Ishikawa (cell line): ENCODE data around the gene BICDL1.

ENCODE experiments used
- CEBPB ChIP-seq: IDR thresholded peaks from 2 replicates; pipeline ENCODE4 v1.6.1; 2012
- CREB1 ChIP-seq: IDR thresholded peaks from 2 replicates; pipeline ENCODE4 v1.6.1; 2012; ENCODE audit warnings: low read depth
- EP300 ChIP-seq: IDR thresholded peaks from 2 replicates; pipeline ENCODE4 v1.6.1; 2012; ENCODE audit warnings: borderline replicate concordance
- FOXM1 ChIP-seq: IDR thresholded peaks from 2 replicates; pipeline ENCODE4 v1.6.1; 2012; ENCODE audit warnings: low read depth, borderline replicate concordance
- MAX ChIP-seq: IDR thresholded peaks from 2 replicates; pipeline ENCODE4 v1.6.1; 2012
- NFIC ChIP-seq: IDR thresholded peaks from 2 replicates; pipeline ENCODE4 v1.6.1; 2012
- RAD21 ChIP-seq: IDR thresholded peaks from 2 replicates; pipeline ENCODE4 v1.6.1; 2012; ENCODE audit warnings: low read depth
- REST ChIP-seq: IDR thresholded peaks from 2 replicates; pipeline ENCODE4 v1.6.1; 2012; ENCODE audit warnings: low read depth, mild to moderate bottlenecking
- TCF12 ChIP-seq: IDR thresholded peaks from 2 replicates; pipeline ENCODE4 v1.6.1; 2012; ENCODE audit warnings: low read depth
- TEAD4 ChIP-seq: IDR thresholded peaks from 2 replicates; pipeline ENCODE4 v1.6.1; 2012
- USF1 ChIP-seq: IDR thresholded peaks from 2 replicates; pipeline ENCODE4 v1.6.1; 2012
- YY1 ChIP-seq: IDR thresholded peaks from 2 replicates; pipeline ENCODE4 v1.6.1; 2012; ENCODE audit warnings: low read depth
- ZBTB7A ChIP-seq: IDR thresholded peaks from 2 replicates; pipeline ENCODE4 v1.6.1; 2012; ENCODE audit warnings: low read depth

Gene BICDL1

GRCh38 chr12:119990382-119990874 is 1.4 kb downstream of the BICDL1 start:
- no peak for TF ChIP-seq CREB1
- no peak for TF ChIP-seq TEAD4
- TF ChIP-seq MAX: no peak
- TF ChIP-seq FOXM1: no peak
- TF ChIP-seq EP300: no peak
- TF ChIP-seq REST: no peak
- TF ChIP-seq RAD21: no peak
- TF ChIP-seq USF1: no peak
- TF ChIP-seq ZBTB7A: no peak
- no peak for TF ChIP-seq YY1

GRCh38 chr12:119992129-119992705 is 3.2 kb downstream of the BICDL1 start:
- no peak for TF ChIP-seq USF1
- TF ChIP-seq NFIC: no peak
- TF ChIP-seq REST: no peak
- TF ChIP-seq MAX: no peak
- no peak for TF ChIP-seq YY1
- TF ChIP-seq FOXM1: no peak
- TF ChIP-seq CEBPB: no peak
- TF ChIP-seq TCF12: no peak
- TF ChIP-seq ZBTB7A: no peak
- no peak for TF ChIP-seq RAD21

- TF ChIP-seq USF1 (no peak), CEBPB (no peak), TEAD4 (no peak), REST (no peak)
These were observed 6.0 kb downstream of the BICDL1 start for GRCh38 chr12:119994892-119995658.

GRCh38 chr12:119996417-119996816 is 7.4 kb downstream of the BICDL1 start:
- TF ChIP-seq RAD21 (no peak), MAX (no peak), CEBPB (no peak), EP300 (no peak), FOXM1 (no peak), TEAD4 (no peak)
